Activated CD4-positive, alpha-beta T cell treated with anti-CD3 and anti-CD28 coated beads for 36 hours (primary cell): ENCODE data around the gene CLEC16A. TPM values are rescaled to one million over a fixed set of nuclear protein-coding genes. Genes with fewer than 3 reads are reported as not detected.

ENCODE experiments used
- ATAC-seq: fragments of 200-7000 bp; cut with Tn5 transposase; one replicate; pipeline ENCODE4 v1.10.0; 2021; ENCODE audit warnings: mild to moderate bottlenecking, moderate library complexity
- CTCF ChIA-PET: fragments of 350-600 bp; sonication (Branson Sonifier 250); formaldehyde crosslinking; loops from one replicate; lab custom pipeline; 2021; ENCODE audit warnings: antibody characterized with exemption; lab: Charles Lee
- POLR2A ChIA-PET: fragments of 350-600 bp; sonication (Branson Sonifier 250); formaldehyde crosslinking; loops from one replicate; lab custom pipeline; 2021; ENCODE audit warnings: antibody characterized with exemption, inconsistent platforms; lab: Charles Lee
- DNase-seq: peaks from one replicate; pipeline ENCODE4 v3.0.0-alpha.2; 2020
- H3K27ac Mint-ChIP-seq: one replicate; pipeline ENCODE4 v1.8.0; 2021; ENCODE audit warnings: mixed read lengths
- H3K27me3 Mint-ChIP-seq: one replicate; pipeline ENCODE4 v1.8.0; 2021; ENCODE audit warnings: mixed read lengths
- H3K36me3 Mint-ChIP-seq: one replicate; pipeline ENCODE4 v1.8.0; 2021; ENCODE audit warnings: low read depth, mixed read lengths
- H3K4me1 Mint-ChIP-seq: one replicate; pipeline ENCODE4 v1.8.0; 2021; ENCODE audit warnings: mixed read lengths
- H3K4me3 Mint-ChIP-seq: one replicate; pipeline ENCODE4 v1.8.0; 2021; ENCODE audit warnings: mild to moderate bottlenecking, moderate library complexity, mixed read lengths
- H3K9me3 Mint-ChIP-seq: one replicate; pipeline ENCODE4 v1.8.0; 2021; ENCODE audit warnings: low read depth, mixed read lengths
- intact Hi-C, 2 experiments: fragments of 100-400 bp; cut with DNase I in 1 of 2; cut with micrococcal nuclease in 1 of 2; formaldehyde crosslinking; loops; one replicate each; pipeline versions ENCODE4 v1.14.2 to v1.15.1; 2022 to 2024; cut with DNase I, micrococcal nuclease
- total RNA-seq, 2 experiments: library from RNA; stranded (reverse); gene quantifications; one replicate each; pipeline ENCODE4 v1.2.3, GENCODE V29; 2021

Gene CLEC16A
- total RNA-seq, 2 experiments from 2014 or later = 23.5 to 25.4 TPM

GRCh38 chr16:11156401-11156800 lies 212.0 kb downstream of the CLEC16A start:
- Mint-ChIP-seq H3K27me3 (no peaks in the 10 kb centered on the region), H3K4me1 (peaks cover 45% of the 10 kb centered on the region), H3K4me3 (no peak overlapping the region), H3K36me3 (peaks cover 19% of the 10 kb centered on the region), H3K9me3 (no peaks in the 10 kb centered on the region), H3K27ac (no peak overlapping the region)
- ATAC-seq (no peak), DNase-seq (no peak)
- intact Hi-C loops = loop anchor here in 1 of 2 experiments (5.0 kb wide), 2 partner anchors 34 to 49 kb away; no protein-coding TSS in a partner anchor
- POLR2A ChIA-PET = no interaction called here
- CTCF ChIA-PET = interaction anchor here (0.7 kb wide), 1 partner anchor 203 kb away, joined by 3 read pairs; no protein-coding TSS in a partner anchor

- no peaks in the 10 kb centered on the region for H3K9me3 Mint-ChIP-seq
- DNase-seq (no peak), ATAC-seq (no peak)
- ChIA-PET POLR2A (interaction anchor here (0.6 kb wide), 1 partner anchor 895 kb away, joined by 4 read pairs; no protein-coding TSS in a partner anchor), CTCF (interaction anchor here (0.6 to 0.7 kb wide), 2 partner anchors 9 to 385 kb away, joined by 3 read pairs; no protein-coding TSS in a partner anchor)
- H3K4me1 Mint-ChIP-seq = peaks cover 51% of the 10 kb centered on the region
- no peaks in the 10 kb centered on the region for H3K27me3 Mint-ChIP-seq
- H3K27ac Mint-ChIP-seq = no peak overlapping the region
- intact Hi-C loops = loop anchor here in 1 of 2 experiments (5.0 kb wide), 2 partner anchors 35 to 50 kb away; no protein-coding TSS in a partner anchor
- H3K4me3 Mint-ChIP-seq = no peak overlapping the region
- H3K36me3 Mint-ChIP-seq = peaks cover 19% of the 10 kb centered on the region
Observed at GRCh38 chr16:11157143-11157542, 212.8 kb downstream of the CLEC16A start.

DNA sequence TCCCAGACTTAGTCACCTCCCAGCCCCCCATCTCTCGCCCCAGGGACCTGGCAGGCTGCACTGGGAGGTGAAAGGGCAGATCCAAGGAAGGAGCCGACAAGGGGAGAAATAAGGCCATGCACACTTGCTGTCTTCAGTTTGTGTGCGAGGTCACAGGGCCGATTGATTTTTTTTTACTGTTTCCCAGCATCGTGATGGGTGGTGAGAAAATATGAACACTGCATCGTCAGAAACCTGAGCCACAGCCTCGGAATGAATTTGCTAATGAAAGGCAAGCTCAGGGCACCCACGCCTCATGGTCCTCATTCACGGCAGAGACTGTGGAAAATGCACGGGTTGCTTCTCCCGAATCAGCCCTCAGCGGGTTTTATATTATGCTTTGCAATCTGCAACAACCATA lies 213.7 kb downstream of the CLEC16A start:
- intact Hi-C loops = loop anchor here in 1 of 2 experiments (5.0 kb wide), 2 partner anchors 36 to 51 kb away; no protein-coding TSS in a partner anchor
- Mint-ChIP-seq H3K36me3 (peaks cover 19% of the 10 kb centered on the region), H3K27ac (no peak overlapping the region), H3K4me3 (no peak overlapping the region), H3K4me1 (peaks cover 53% of the 10 kb centered on the region), H3K9me3 (no peaks in the 10 kb centered on the region), H3K27me3 (no peaks in the 10 kb centered on the region)
- ChIA-PET CTCF (interaction anchor here (1.2 kb wide), 1 partner anchor 62 kb away, joined by 3 read pairs; no protein-coding TSS in a partner anchor), POLR2A (no interaction called here)
- DNase-seq (no peak), ATAC-seq (no peak)

- H3K36me3 Mint-ChIP-seq = peaks cover 19% of the 10 kb centered on the region
- DNase-seq (no peak), ATAC-seq (no peak)
- peaks cover 53% of the 10 kb centered on the region for H3K4me1 Mint-ChIP-seq
- H3K27me3 Mint-ChIP-seq = no peaks in the 10 kb centered on the region
- H3K4me3 Mint-ChIP-seq = no peak overlapping the region
- intact Hi-C loops = loop anchor here in 1 of 2 experiments (5.0 kb wide), 2 partner anchors 37 to 52 kb away; no protein-coding TSS in a partner anchor
- ChIA-PET CTCF (interaction anchor here (0.6 to 0.7 kb wide), 3 partner anchors 45 to 205 kb away, joined by 3 to 6 read pairs (median 3); no protein-coding TSS in a partner anchor), POLR2A (no interaction called here)
- H3K27ac Mint-ChIP-seq = no peak overlapping the region
- no peaks in the 10 kb centered on the region for H3K9me3 Mint-ChIP-seq
Observed at GRCh38 chr16:11159282-11159681, 214.9 kb downstream of the CLEC16A start.

DNA sequence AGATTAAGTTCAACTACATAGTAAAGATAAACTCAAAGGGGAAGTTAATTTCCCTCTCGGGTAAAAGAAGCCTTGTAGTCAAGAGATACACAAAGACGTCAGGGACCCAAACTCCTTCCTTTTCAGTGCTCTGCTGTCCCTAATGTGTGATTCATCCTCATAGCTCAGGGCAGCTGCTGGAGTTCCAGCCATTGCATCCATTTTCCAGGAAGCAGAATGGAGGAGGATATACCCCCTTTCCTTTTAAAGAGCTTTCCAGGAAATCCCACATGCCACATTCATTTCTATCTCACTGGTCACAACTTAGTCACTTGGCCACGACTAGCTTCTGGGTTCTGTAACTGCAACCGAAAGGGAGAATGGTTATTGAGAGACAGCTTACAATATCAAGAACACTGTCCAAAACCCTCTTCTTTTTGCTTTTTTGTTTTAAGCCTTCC lies 216.3 kb downstream of the CLEC16A start:
- ChIA-PET CTCF (interaction anchor here (0.6 to 2.5 kb wide), 10 partner anchors 16 to 211 kb away, joined by 3 to 7 read pairs (median 4); no protein-coding TSS in a partner anchor), POLR2A (interaction anchor here (0.9 to 1.2 kb wide), 2 partner anchors 28 to 64 kb away, joined by 3 to 7 read pairs; no protein-coding TSS in a partner anchor)
- Mint-ChIP-seq H3K9me3 (no peaks in the 10 kb centered on the region), H3K4me3 (no peak overlapping the region), H3K36me3 (peaks cover 14% of the 10 kb centered on the region), H3K4me1 (peaks cover 44% of the 10 kb centered on the region), H3K27me3 (no peaks in the 10 kb centered on the region), H3K27ac (peak overlapping the region; percentile 76)
- peak; percentile 84 for ATAC-seq
- peak; percentile 25 for DNase-seq
- intact Hi-C loops = loop anchor here in 1 of 2 experiments (5.0 kb wide), 1 partner anchor 193 kb away; no protein-coding TSS in a partner anchor

- Mint-ChIP-seq H3K27ac (peak overlapping the region; percentile 76), H3K4me1 (peaks cover 45% of the 10 kb centered on the region), H3K9me3 (no peaks in the 10 kb centered on the region), H3K27me3 (no peaks in the 10 kb centered on the region), H3K4me3 (no peak overlapping the region), H3K36me3 (peaks cover 15% of the 10 kb centered on the region)
- intact Hi-C loops = loop anchor here in 1 of 2 experiments (5.0 kb wide), 1 partner anchor 194 kb away; no protein-coding TSS in a partner anchor
- ChIA-PET POLR2A (interaction anchor here (0.9 to 1.2 kb wide), 2 partner anchors 29 to 63 kb away, joined by 3 to 7 read pairs; no protein-coding TSS in a partner anchor), CTCF (interaction anchor here (0.7 to 2.5 kb wide), 9 partner anchors 16 to 235 kb away, joined by 3 to 7 read pairs (median 3); no protein-coding TSS in a partner anchor)
- no peak for ATAC-seq
- DNase-seq = no peak
Observed at GRCh38 chr16:11161439-11161838, 217.1 kb downstream of the CLEC16A start.

DNA sequence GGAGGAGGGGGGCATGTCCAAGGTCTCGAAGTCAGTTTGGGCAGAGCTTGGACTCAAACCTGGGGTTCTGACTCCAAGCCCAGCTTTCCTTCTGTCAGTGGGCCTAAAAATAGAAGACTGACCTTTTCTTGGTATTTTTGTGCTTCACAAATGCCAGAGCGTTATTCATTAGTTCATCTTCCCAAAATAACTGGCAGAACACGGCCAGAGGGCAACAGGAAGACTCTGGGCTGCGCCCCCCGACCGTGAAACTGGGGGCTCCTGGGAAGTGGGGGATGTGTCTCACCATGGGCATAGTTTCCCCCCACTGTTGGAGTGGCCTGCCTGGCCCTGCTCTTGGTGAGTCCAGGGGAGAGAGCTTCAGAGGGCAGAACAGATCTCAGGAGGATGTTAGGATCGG lies 217.6 kb downstream of the CLEC16A start:
- POLR2A ChIA-PET = interaction anchor here (1.2 kb wide), 1 partner anchor 63 kb away, joined by 3 read pairs; no protein-coding TSS in a partner anchor
- intact Hi-C loops = loop anchor here in 1 of 2 experiments (5.0 kb wide), 1 partner anchor 195 kb away; no protein-coding TSS in a partner anchor
- CTCF ChIA-PET = interaction anchor here (0.7 to 2.5 kb wide), 6 partner anchors 56 to 234 kb away, joined by 3 to 7 read pairs (median 4); no protein-coding TSS in a partner anchor
- Mint-ChIP-seq H3K27me3 (no peaks in the 10 kb centered on the region), H3K4me1 (peaks cover 44% of the 10 kb centered on the region), H3K4me3 (no peak overlapping the region), H3K9me3 (no peaks in the 10 kb centered on the region), H3K36me3 (peaks cover 17% of the 10 kb centered on the region), H3K27ac (peak overlapping the region; percentile 20)
- no peak for DNase-seq
- no peak for ATAC-seq

GRCh38 chr16:11162586-11163268 lies 218.4 kb downstream of the CLEC16A start:
- Mint-ChIP-seq H3K4me1 (peaks cover 40% of the 10 kb centered on the region), H3K4me3 (no peak overlapping the region), H3K9me3 (no peaks in the 10 kb centered on the region), H3K27ac (peak overlapping the region; percentile 21), H3K27me3 (no peaks in the 10 kb centered on the region), H3K36me3 (peaks cover 25% of the 10 kb centered on the region)
- ChIA-PET POLR2A (interaction anchor here (1.2 kb wide), 1 partner anchor 62 kb away, joined by 3 read pairs; no protein-coding TSS in a partner anchor), CTCF (interaction anchor here (0.8 to 2.5 kb wide), 4 partner anchors 51 to 96 kb away, joined by 3 to 7 read pairs (median 4); no protein-coding TSS in a partner anchor)
- DNase-seq (no peak), ATAC-seq (no peak)
- intact Hi-C loops = loop anchor here in 1 of 2 experiments (5.0 kb wide), 1 partner anchor 195 kb away; no protein-coding TSS in a partner anchor

- DNase-seq (no peak), ATAC-seq (no peak)
- Mint-ChIP-seq H3K4me3 (no peak overlapping the region), H3K4me1 (peaks cover 36% of the 10 kb centered on the region), H3K36me3 (peaks cover 26% of the 10 kb centered on the region), H3K9me3 (no peaks in the 10 kb centered on the region), H3K27me3 (no peaks in the 10 kb centered on the region), H3K27ac (no peak overlapping the region)
- CTCF ChIA-PET = interaction anchor here (0.6 to 1.4 kb wide), 3 partner anchors 52 to 114 kb away, joined by 3 to 5 read pairs (median 4); no protein-coding TSS in a partner anchor
- POLR2A ChIA-PET = no interaction called here
- intact Hi-C loops = loop anchor here in 1 of 2 experiments (5.0 kb wide), 1 partner anchor 197 kb away; no protein-coding TSS in a partner anchor
Observed at GRCh38 chr16:11163761-11164261, 219.4 kb downstream of the CLEC16A start.

DNA sequence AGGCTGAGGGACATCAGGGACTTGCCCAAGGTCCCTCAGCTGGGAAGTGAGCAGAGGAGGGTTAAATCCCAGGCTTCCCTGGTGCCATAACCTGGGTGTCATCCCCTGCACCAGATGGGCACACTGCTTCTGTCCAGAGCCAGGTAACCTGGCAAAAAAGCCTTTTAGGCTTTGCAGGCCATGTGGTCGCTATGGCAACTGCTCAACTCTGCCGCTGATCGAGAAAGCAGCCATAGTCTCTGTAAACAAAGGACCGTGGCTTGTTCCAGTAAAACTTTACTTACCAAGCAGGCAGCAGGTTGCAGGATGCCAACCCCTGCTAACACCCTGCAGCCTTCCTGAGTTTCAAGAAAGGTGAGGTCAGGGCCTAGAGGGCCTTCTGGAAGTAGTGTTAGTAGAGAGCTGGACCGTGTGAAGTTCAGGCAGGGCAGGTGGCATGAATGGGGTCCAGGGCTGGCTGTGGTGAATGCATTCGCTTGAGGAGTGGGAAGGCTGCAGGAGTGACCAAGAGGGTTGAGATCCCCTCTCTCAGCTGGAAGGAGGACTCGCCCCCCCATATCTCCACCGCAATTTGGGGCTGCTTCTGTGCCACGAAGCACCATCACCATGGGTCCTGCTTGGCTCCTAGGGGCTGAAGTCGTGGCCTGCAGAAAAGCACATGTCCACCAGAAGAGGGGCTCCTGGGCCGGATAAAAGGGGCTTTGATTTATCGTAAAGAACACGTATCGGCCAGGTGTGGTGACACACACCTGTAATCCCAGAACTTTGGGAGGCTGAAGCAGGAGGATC lies 220.3 kb downstream of the CLEC16A start:
- Mint-ChIP-seq H3K27me3 (no peaks in the 10 kb centered on the region), H3K4me3 (no peak overlapping the region), H3K9me3 (no peaks in the 10 kb centered on the region), H3K4me1 (peaks cover 28% of the 10 kb centered on the region), H3K27ac (no peak overlapping the region), H3K36me3 (peaks cover 26% of the 10 kb centered on the region)
- ATAC-seq (no peak), DNase-seq (no peak)
- intact Hi-C loops = loop anchor here in 1 of 2 experiments (5.0 kb wide), 1 partner anchor 197 kb away; no protein-coding TSS in a partner anchor
- ChIA-PET POLR2A (no interaction called here), CTCF (interaction anchor here (0.7 to 1.3 kb wide), 2 partner anchors 45 to 59 kb away, joined by 3 to 6 read pairs; no protein-coding TSS in a partner anchor)
